HepG2 (cell line): ENCODE data around the gene SLC25A10. TPM values are rescaled to one million over a fixed set of nuclear protein-coding genes. Genes with fewer than 3 reads are reported as not detected.

Source experiments
- ATAD3A ChIP-seq: sonication (generic); formaldehyde crosslinking; IDR thresholded peaks from 2 replicates; pipeline ENCODE4 v1.4.0; 2020; ENCODE audit warnings: missing genetic modification reagents
- ATM ChIP-seq: fragments of 450-650 bp; IDR thresholded peaks from 2 replicates; pipeline ENCODE4 v1.7.1; 2017; ENCODE audit warnings: mild to moderate bottlenecking, borderline replicate concordance
- BORCS8-MEF2B ChIP-seq: sonication (generic); formaldehyde crosslinking; IDR thresholded peaks from 2 replicates; pipeline ENCODE4 v1.8.0; 2022; ENCODE audit warnings: mild to moderate bottlenecking, missing genetic modification reagents
- CBX1 ChIP-seq: IDR thresholded peaks from one replicate; pipeline ENCODE4 v1.6.1; 2016; ENCODE audit warnings: antibody characterized with exemption, low read depth
- GABPA ChIP-seq, 2 experiments: IDR thresholded peaks; 2 replicates each; pipeline ENCODE4 v1.6.1; 2011 to 2016; ENCODE audit warnings: low read depth in 2 of 2, low read length in 1 of 2, missing biosample characterization in 1 of 2, missing genetic modification characterization in 1 of 2
- HCFC1 ChIP-seq: fragments of 150-350 bp; IDR thresholded peaks from 2 replicates; pipeline ENCODE4 v1.6.1; 2014; ENCODE audit warnings: low read depth, low read length
- IRF2 ChIP-seq: IDR thresholded peaks from 2 replicates; pipeline ENCODE4 v1.6.1; 2018; ENCODE audit warnings: missing genetic modification reagents, missing compliant biosample characterization
- JUNB ChIP-seq: sonication (generic); formaldehyde crosslinking; IDR thresholded peaks from 2 replicates; pipeline ENCODE4 v1.8.0; 2022; ENCODE audit warnings: missing genetic modification reagents, mild to moderate bottlenecking, borderline replicate concordance
- NCOR1 ChIP-seq: fragments of 200-600 bp; sonication (generic); IDR thresholded peaks from 2 replicates; pipeline ENCODE4 v1.7.0; 2017; ENCODE audit warnings: antibody characterized with exemption, low read length, borderline replicate concordance
- RCOR2 ChIP-seq: IDR thresholded peaks from 2 replicates; pipeline ENCODE4 v1.6.1; 2016; ENCODE audit warnings: missing biosample characterization, missing genetic modification reagents
- RERE ChIP-seq: IDR thresholded peaks from 2 replicates; pipeline ENCODE4 v1.6.1; 2016; ENCODE audit warnings: low read depth, missing genetic modification reagents, missing compliant biosample characterization
- SOX6 ChIP-seq, 2 experiments: fragments of 450-650 bp in 1 of 2; sonication (generic) in 1 of 2; formaldehyde crosslinking in 1 of 2; IDR thresholded peaks; 2 replicates each; pipeline versions ENCODE4 v1.4.0 to v1.6.1; 2017 to 2020; ENCODE audit warnings: antibody characterized with exemption in 1 of 2, mild to moderate bottlenecking in 1 of 2, missing genetic modification reagents in 1 of 2
- SP2 ChIP-seq: sonication (generic); formaldehyde crosslinking; IDR thresholded peaks from 2 replicates; pipeline ENCODE4 v1.5.1; 2020; ENCODE audit warnings: mild to moderate bottlenecking, missing genetic modification reagents
- ZKSCAN5 ChIP-seq: sonication (generic); formaldehyde crosslinking; IDR thresholded peaks from 2 replicates; pipeline ENCODE4 v1.5.1; 2020; ENCODE audit warnings: mild to moderate bottlenecking, missing genetic modification reagents
- ZNF101 ChIP-seq: sonication (generic); formaldehyde crosslinking; IDR thresholded peaks from 2 replicates; pipeline ENCODE4 v1.4.0; 2020; ENCODE audit warnings: mild to moderate bottlenecking, low read depth, missing genetic modification reagents, borderline replicate concordance
- ZNF263 ChIP-seq: sonication (generic); formaldehyde crosslinking; IDR thresholded peaks from 2 replicates; pipeline ENCODE4 v1.4.0; 2020; ENCODE audit warnings: missing genetic modification reagents
- ZNF704 ChIP-seq: sonication (generic); formaldehyde crosslinking; IDR thresholded peaks from 2 replicates; pipeline ENCODE4 v1.8.1; 2023; ENCODE audit warnings: mild to moderate bottlenecking, inconsistent platforms, moderate library complexity, missing genetic modification reagents, borderline replicate concordance
- polyA plus RNA-seq, 8 experiments: library from polyadenylated mRNA; depleted of rRNA in 3 of 8; stranded (reverse) in 7 of 8; unstranded in 1 of 8; fragments of >200 nt; fragmentation: Illumina TruSeq in 4 of 8; extraction: Trizol in 4 of 8; gene quantifications; 2 replicates each; pipeline versions ENCODE4 v1.2.1 to v1.2.3, GENCODE V29; 2011 to 2016; ENCODE audit warnings: low read depth in 4 of 8, missing spikeins in 1 of 8, mixed read lengths in 1 of 8; ENCODE audit not compliant: insufficient read depth in 1 of 8
- total RNA-seq, 5 experiments: library from RNA; depleted of rRNA; stranded (reverse); fragments of >200 nt; fragmentation: Illumina TruSeq; extraction: Trizol; gene quantifications; 2 replicates each; pipeline ENCODE4 v1.2.3, GENCODE V29; 2016; ENCODE audit warnings: low read depth in 1 of 5
- TF ChIP-seq, protein P1 (sequence below): IDR thresholded peaks from 2 replicates; pipeline ENCODE4 v1.6.1; 2016; ENCODE audit warnings: missing genetic modification reagents, missing compliant biosample characterization
- TF ChIP-seq, protein P2 (sequence below): sonication (generic); formaldehyde crosslinking; IDR thresholded peaks from 2 replicates; pipeline ENCODE4 v1.4.0; 2020; ENCODE audit warnings: missing genetic modification reagents, mild to moderate bottlenecking, borderline replicate concordance

The SLC25A10 gene
- total and polyA plus RNA-seq, 2 of the 13 experiments (the other 11 are each of a cell fraction or from before 2014, with no cell fraction given): 46.5 to 140 TPM

- TF ChIP-seq ZNF704 (CRISPR knock-in tag) (peak; percentile 97; the same call in 1 of the 2 replicates), ATAD3A (peak; percentile 62; the same call in 1 of the 2 replicates), HCFC1 (no peak), RERE (CRISPR knock-in tag) (peak; percentile 92), IRF2 (CRISPR knock-in tag) (peak; percentile 93), ZNF101 (CRISPR knock-in tag) (peak; percentile 88; the same call in 1 of the 2 replicates), GABPA (IDR thresholded peaks at IDR 0.05; ENCODE audit: low read depth, low read length) (no peak), GABPA (CRISPR knock-in tag; IDR thresholded peaks at IDR 0.05; ENCODE audit: low read depth) (no peak), RCOR2 (CRISPR knock-in tag) (no peak; the same call in 1 of the 2 replicates), ZNF263 (CRISPR knock-in tag) (peak; percentile 88), JUNB (CRISPR knock-in tag) (peak; percentile 87; the same call in 1 of the 2 replicates), ZKSCAN5 (CRISPR knock-in tag) (no peak), SP2 (0 out of 2 replicates have a peak, but pooled peaks have one; percentile 25), NCOR1 (peak; percentile 24; the same call in 1 of the 2 replicates), ATM (no peak), BORCS8-MEF2B (CRISPR knock-in tag) (peak; percentile 99), SOX6 (IDR thresholded peaks at IDR 0.05) (no peak), SOX6 (CRISPR knock-in tag; IDR thresholded peaks at IDR 0.05) (peak; percentile 81), CBX1 (peak; percentile 84)
- TF ChIP-seq, protein P1, sequence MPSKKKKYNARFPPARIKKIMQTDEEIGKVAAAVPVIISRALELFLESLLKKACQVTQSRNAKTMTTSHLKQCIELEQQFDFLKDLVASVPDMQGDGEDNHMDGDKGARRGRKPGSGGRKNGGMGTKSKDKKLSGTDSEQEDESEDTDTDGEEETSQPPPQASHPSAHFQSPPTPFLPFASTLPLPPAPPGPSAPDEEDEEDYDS (CRISPR knock-in tag): peak; percentile 76
- TF ChIP-seq, protein P2, sequence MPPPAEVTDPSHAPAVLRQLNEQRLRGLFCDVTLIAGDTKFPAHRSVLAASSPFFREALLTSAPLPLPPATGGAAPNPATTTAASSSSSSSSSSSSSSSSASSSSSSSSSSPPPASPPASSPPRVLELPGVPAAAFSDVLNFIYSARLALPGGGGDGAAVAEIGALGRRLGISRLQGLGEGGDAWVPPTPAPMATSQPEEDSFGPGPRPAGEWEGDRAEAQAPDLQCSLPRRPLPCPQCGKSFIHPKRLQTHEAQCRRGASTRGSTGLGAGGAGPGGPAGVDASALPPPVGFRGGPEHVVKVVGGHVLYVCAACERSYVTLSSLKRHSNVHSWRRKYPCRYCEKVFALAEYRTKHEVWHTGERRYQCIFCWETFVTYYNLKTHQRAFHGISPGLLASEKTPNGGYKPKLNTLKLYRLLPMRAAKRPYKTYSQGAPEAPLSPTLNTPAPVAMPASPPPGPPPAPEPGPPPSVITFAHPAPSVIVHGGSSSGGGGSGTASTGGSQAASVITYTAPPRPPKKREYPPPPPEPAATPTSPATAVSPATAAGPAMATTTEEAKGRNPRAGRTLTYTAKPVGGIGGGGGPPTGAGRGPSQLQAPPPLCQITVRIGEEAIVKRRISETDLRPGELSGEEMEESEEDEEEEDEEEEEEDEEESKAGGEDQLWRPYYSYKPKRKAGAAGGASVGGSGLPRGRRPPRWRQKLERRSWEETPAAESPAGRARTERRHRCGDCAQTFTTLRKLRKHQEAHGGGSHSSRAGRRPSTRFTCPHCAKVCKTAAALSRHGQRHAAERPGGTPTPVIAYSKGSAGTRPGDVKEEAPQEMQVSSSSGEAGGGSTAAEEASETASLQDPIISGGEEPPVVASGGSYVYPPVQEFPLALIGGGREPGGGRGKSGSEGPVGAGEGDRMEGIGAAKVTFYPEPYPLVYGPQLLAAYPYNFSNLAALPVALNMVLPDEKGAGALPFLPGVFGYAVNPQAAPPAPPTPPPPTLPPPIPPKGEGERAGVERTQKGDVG: peak; percentile 68; the same call in 1 of the 2 replicates
Observed at GRCh38 chr17:81711814-81712467, at the start of gene SLC25A10 (continued).
